Ovary (tissue), 1 donor: ENCODE data around the gene LIPG.

Experiments used
- EP300 ChIP-seq: sonication (generic); formaldehyde crosslinking; IDR thresholded peaks from one replicate; pipeline ENCODE4 v1.6.1; 2017; ENCODE audit warnings: antibody characterized with exemption
- POLR2A ChIP-seq: fragments of 450-650 bp; IDR thresholded peaks from one replicate; pipeline ENCODE4 v1.6.1; 2017; ENCODE audit warnings: antibody characterized with exemption, mild to moderate bottlenecking, moderate library complexity

DNA sequence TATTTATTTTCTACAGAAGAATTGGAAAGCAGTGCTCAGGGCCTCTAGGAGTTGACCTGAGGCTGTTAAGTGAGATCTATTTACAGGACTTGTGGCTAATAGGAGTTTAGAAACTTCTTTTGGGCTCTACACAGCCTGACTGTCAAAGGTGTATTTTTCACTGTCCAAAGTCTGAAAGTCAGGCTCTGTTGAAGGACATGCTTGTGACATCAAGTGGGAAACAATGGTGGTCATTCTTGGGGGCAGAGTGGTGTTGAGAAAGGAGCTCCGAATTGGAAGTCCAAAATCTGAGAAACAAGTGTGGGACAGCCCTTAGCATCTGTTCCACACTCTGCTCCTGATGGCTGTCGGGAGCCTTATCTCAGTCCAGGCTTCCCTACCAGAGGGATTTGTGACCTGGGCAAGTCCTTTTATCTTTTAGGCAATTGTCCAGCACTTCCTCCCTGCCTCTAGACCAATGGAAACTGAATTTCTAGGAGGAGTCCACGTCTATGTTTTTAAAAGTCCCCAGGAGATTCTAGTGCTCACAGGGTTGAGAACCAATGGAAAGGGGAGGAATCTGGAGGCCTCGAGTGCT lies 76.4 kb downstream of the LIPG start:
- no peak for TF ChIP-seq EP300
- no peak for TF ChIP-seq POLR2A
